ENCODE measurements around the gene PFN3.

Gene PFN3

DNA sequence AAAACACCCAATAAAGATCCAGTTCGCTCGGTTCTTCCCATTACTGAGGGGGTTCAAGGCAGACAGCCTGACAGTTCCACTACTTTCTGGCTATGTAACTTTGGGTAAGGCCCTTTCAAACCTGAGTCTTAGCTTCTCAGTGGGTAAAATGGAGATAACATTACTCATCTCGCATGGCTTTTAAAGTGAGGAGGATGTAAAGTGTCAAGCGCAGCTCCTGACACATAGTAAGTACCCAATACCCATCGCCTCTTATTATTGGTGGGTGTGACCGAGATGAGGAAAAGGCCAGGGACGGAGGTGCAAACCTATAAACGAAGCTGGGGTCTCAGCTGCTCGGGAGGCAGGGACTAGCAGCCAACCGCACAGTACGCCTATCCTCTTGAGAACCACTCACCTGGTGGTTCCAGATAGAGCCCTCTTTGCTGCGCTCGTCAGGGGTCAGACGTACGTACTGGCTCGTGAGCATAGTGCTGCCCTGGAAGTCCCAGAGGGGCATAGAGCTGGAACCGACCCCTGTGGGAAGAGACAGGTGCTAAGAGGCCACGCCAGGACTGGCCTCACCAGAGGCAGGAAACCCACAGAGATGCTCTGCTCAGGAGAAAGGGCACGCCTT is 49.6 kb downstream of the PFN3 start:
- in situ Hi-C loops (cut with MboI; ENCODE audit: low pct_unique_long_range_greater_than_20kb, low sequenced_read_pairs, unreplicated experiment), result no loop called here
- DNase-seq (ENCODE audit: low spot score), result no peak
- TF ChIP-seq, protein P1, sequence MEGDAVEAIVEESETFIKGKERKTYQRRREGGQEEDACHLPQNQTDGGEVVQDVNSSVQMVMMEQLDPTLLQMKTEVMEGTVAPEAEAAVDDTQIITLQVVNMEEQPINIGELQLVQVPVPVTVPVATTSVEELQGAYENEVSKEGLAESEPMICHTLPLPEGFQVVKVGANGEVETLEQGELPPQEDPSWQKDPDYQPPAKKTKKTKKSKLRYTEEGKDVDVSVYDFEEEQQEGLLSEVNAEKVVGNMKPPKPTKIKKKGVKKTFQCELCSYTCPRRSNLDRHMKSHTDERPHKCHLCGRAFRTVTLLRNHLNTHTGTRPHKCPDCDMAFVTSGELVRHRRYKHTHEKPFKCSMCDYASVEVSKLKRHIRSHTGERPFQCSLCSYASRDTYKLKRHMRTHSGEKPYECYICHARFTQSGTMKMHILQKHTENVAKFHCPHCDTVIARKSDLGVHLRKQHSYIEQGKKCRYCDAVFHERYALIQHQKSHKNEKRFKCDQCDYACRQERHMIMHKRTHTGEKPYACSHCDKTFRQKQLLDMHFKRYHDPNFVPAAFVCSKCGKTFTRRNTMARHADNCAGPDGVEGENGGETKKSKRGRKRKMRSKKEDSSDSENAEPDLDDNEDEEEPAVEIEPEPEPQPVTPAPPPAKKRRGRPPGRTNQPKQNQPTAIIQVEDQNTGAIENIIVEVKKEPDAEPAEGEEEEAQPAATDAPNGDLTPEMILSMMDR (IDR thresholded peaks at IDR 0.05; ENCODE audit: extremely low read depth, insufficient read depth, missing control alignments), result no peak
